ENCODE results near the gene BANF1. TPM values are rescaled to one million over a fixed set of nuclear protein-coding genes. Genes with fewer than 3 reads are reported as not detected.

The BANF1 gene
- total and polyA plus RNA-seq, 2 experiments from 2014 or later: 22.8 to 197 TPM

- no peak for TF ChIP-seq EZH2phosphoT487 (IDR thresholded peaks at IDR 0.05; ENCODE audit: low read depth, severe bottlenecking, unreplicated experiment)
- no peak for TF ChIP-seq EZH2 (IDR thresholded peaks at IDR 0.05; ENCODE audit: borderline replicate concordance)
- no peak for TF ChIP-seq CTCF (IDR thresholded peaks at IDR 0.05; ENCODE audit: poor library complexity)
Observed at GRCh38 chr11:66035653-66036333, 33.5 kb downstream of the BANF1 start.

GRCh38 chr11:66036334-66036710 is 34.0 kb downstream of the BANF1 start:
- Histone ChIP-seq H4K20me1 (ENCODE audit: insufficient read depth, poor library complexity, severe bottlenecking) (no peaks in the 10 kb centered on the region), H3K79me2 (no peaks in the 10 kb centered on the region), H3K4me3 (no peak overlapping the region), H3K27ac (no peak overlapping the region), H3K9me3 (ENCODE audit: low read depth) (no peaks in the 10 kb centered on the region), H3K27me3 (no peaks in the 10 kb centered on the region), H3K36me3 (replicated peaks; ENCODE audit: insufficient read depth, low read depth) (no peaks in the 10 kb centered on the region), H3K4me1 (ENCODE audit: insufficient read depth) (no peaks in the 10 kb centered on the region), H2AFZ (no peak overlapping the region), H3K4me2 (no peak overlapping the region), H3K9me2 (replicated peaks; ENCODE audit: insufficient read depth) (no peaks in the 10 kb centered on the region)
- no peak for DNase-seq (ENCODE audit: low spot score)
- TF ChIP-seq EZH2phosphoT487 (IDR thresholded peaks at IDR 0.05; ENCODE audit: low read depth, severe bottlenecking, unreplicated experiment): no peak
- TF ChIP-seq CTCF (IDR thresholded peaks at IDR 0.05; ENCODE audit: poor library complexity): no peak
- TF ChIP-seq EZH2 (IDR thresholded peaks at IDR 0.05; ENCODE audit: borderline replicate concordance): no peak
- WGBS (ENCODE audit: low lambda C conversion rate, missing lambda C conversion rate): 79% methylated on average over 5 of the region's 5 CpGs

More at GRCh38 chr11:66035653-66036333, 33.5 kb downstream of the BANF1 start:
- H3K9me3 ChIP-seq (ENCODE audit: low read depth): no peaks in the 10 kb centered on the region
- no peak for DNase-seq (ENCODE audit: low spot score)
- WGBS (ENCODE audit: low lambda C conversion rate, missing lambda C conversion rate): 90% methylated on average over 9 of the region's 9 CpGs
- no peaks in the 10 kb centered on the region for H3K79me2 ChIP-seq
- H3K4me2 ChIP-seq: no peak overlapping the region
- no peaks in the 10 kb centered on the region for H4K20me1 ChIP-seq (ENCODE audit: insufficient read depth, poor library complexity, severe bottlenecking)
- no peaks in the 10 kb centered on the region for H3K9me2 ChIP-seq (replicated peaks; ENCODE audit: insufficient read depth)
- no peak overlapping the region for H3K4me3 ChIP-seq
- H3K36me3 ChIP-seq (replicated peaks; ENCODE audit: insufficient read depth, low read depth): no peaks in the 10 kb centered on the region
- H3K27me3 ChIP-seq: no peaks in the 10 kb centered on the region
- H2AFZ ChIP-seq: no peak overlapping the region
- H3K27ac ChIP-seq: no peak overlapping the region
- H3K4me1 ChIP-seq (ENCODE audit: insufficient read depth): no peaks in the 10 kb centered on the region

- Histone ChIP-seq H4K20me1 (ENCODE audit: insufficient read depth, poor library complexity, severe bottlenecking) (no peaks in the 10 kb centered on the region), H3K27ac (no peak overlapping the region), H3K4me3 (no peak overlapping the region), H3K79me2 (no peaks in the 10 kb centered on the region), H3K36me3 (replicated peaks; ENCODE audit: insufficient read depth, low read depth) (no peaks in the 10 kb centered on the region), H3K27me3 (no peaks in the 10 kb centered on the region), H3K9me3 (ENCODE audit: low read depth) (no peaks in the 10 kb centered on the region), H3K9me2 (replicated peaks; ENCODE audit: insufficient read depth) (no peaks in the 10 kb centered on the region), H3K4me2 (no peak overlapping the region), H2AFZ (no peak overlapping the region), H3K4me1 (ENCODE audit: insufficient read depth) (no peaks in the 10 kb centered on the region)
- no peak for DNase-seq (ENCODE audit: low spot score)
- 96% methylated on average over 3 of the region's 3 CpGs for WGBS (ENCODE audit: low lambda C conversion rate, missing lambda C conversion rate)
- no peak for TF ChIP-seq EZH2 (IDR thresholded peaks at IDR 0.05; ENCODE audit: borderline replicate concordance)
- TF ChIP-seq CTCF (IDR thresholded peaks at IDR 0.05; ENCODE audit: poor library complexity): no peak
- TF ChIP-seq EZH2phosphoT487 (IDR thresholded peaks at IDR 0.05; ENCODE audit: low read depth, severe bottlenecking, unreplicated experiment): no peak
Observed at GRCh38 chr11:66037327-66037726, 35.0 kb downstream of the BANF1 start.
